HT1080 (cell line): Measurements from ENCODE around the gene RBM6. TPM values are rescaled to one million over a fixed set of nuclear protein-coding genes. Genes with fewer than 3 reads are reported as not detected.
A peak's percentile ranks its signal among the peaks of the same experiment; 100 is the strongest.
"Not testable (repeated sequence)": the region's sequence is repeated elsewhere in the genome, so short reads cannot be mapped to it uniquely, and the experiment has no call there.

Source experiments
- DNase-seq: peaks from one replicate; pipeline ENCODE4 v3.0.0-alpha.2; 2015; ENCODE audit warnings: low read depth
- total RNA-seq: library from RNA; depleted of rRNA; stranded (reverse); fragments of >200 nt; shearing (Covaris generic); gene quantifications from 2 replicates; pipeline ENCODE4 v1.2.3, GENCODE V29; 2014

RBM6 gene
- total RNA-seq, 1 experiment from 2014 or later, result 34.1 TPM

- no peak for DNase-seq
Measured at GRCh38 chr3:49968346-49968745, 28.4 kb downstream of the RBM6 start.

- DNase-seq, result no peak
Measured at GRCh38 chr3:49972656-49973055, 32.7 kb downstream of the RBM6 start.

GRCh38 chr3:49976942-49977341 lies 37.0 kb downstream of the RBM6 start:
- DNase-seq, result no peak

GRCh38 chr3:49984394-49984793 lies 44.4 kb downstream of the RBM6 start:
- no peak for DNase-seq

- no peak for DNase-seq
Measured at GRCh38 chr3:49992326-49992725, 52.4 kb downstream of the RBM6 start.

- no peak for DNase-seq
Measured at GRCh38 chr3:49994476-49994875, 54.5 kb downstream of the RBM6 start.

- DNase-seq, result no peak
Measured at GRCh38 chr3:49996016-49996415, 56.1 kb downstream of the RBM6 start.

- no peak for DNase-seq
Measured at GRCh38 chr3:49997862-49998261, 57.9 kb downstream of the RBM6 start.

- DNase-seq, result peak; percentile 74
Measured at GRCh38 chr3:49998326-49998725, 58.4 kb downstream of the RBM6 start.

- DNase-seq, result no peak
Measured at GRCh38 chr3:50001511-50001910, 61.6 kb downstream of the RBM6 start.

- DNase-seq, result no peak
Measured at GRCh38 chr3:50003216-50003615, 63.3 kb downstream of the RBM6 start.

GRCh38 chr3:50003824-50004223 lies 63.9 kb downstream of the RBM6 start:
- DNase-seq, result no peak

GRCh38 chr3:50008931-50009330 lies 69.0 kb downstream of the RBM6 start:
- peak; percentile 54 for DNase-seq

- DNase-seq, result peak; percentile 83
Measured at GRCh38 chr3:50010959-50011358, 71.0 kb downstream of the RBM6 start.

GRCh38 chr3:50015918-50016317 lies 76.0 kb downstream of the RBM6 start:
- DNase-seq, result no peak

GRCh38 chr3:50028346-50028745 lies 88.4 kb downstream of the RBM6 start:
- DNase-seq, result no peak

GRCh38 chr3:50031201-50031600 lies 91.3 kb downstream of the RBM6 start:
- DNase-seq, result not testable (repeated sequence)

- no peak for DNase-seq
Measured at GRCh38 chr3:50044976-50045375, 105.0 kb downstream of the RBM6 start.

GRCh38 chr3:50047426-50047825 lies 107.5 kb downstream of the RBM6 start:
- no peak for DNase-seq

GRCh38 chr3:50050361-50050760 lies 110.4 kb downstream of the RBM6 start:
- DNase-seq, result peak; percentile 51

- DNase-seq, result no peak
Measured at GRCh38 chr3:50057756-50058155, 117.8 kb downstream of the RBM6 start.

GRCh38 chr3:50068134-50068533 lies 128.2 kb downstream of the RBM6 start:
- DNase-seq, result peak; percentile 82

GRCh38 chr3:50078091-50078490 lies 138.1 kb downstream of the RBM6 start:
- no peak for DNase-seq

- peak; percentile 17 for DNase-seq
Measured at GRCh38 chr3:50078622-50079021, 138.7 kb downstream of the RBM6 start.
